GM13976 (cell line): Measurements from ENCODE around the gene ABLIM3.

Experiments used
- DNase-seq: peaks from one replicate; pipeline ENCODE4 v3.0.0; 2012; ENCODE audit warnings: low spot score
- CTCF ChIP-seq: IDR thresholded peaks from 2 replicates; pipeline ENCODE4 v1.5.1; 2012; ENCODE audit warnings: borderline replicate concordance, mild to moderate bottlenecking; ENCODE audit not compliant: insufficient read depth; ENCODE audit errors: extremely low read depth, missing control alignments, control extremely low read depth
- in situ Hi-C: fragments of 300-500 bp; cut with MboI; formaldehyde crosslinking; loops from one replicate; pipeline ENCODE4 v1.12.0; 2022; ENCODE audit warnings: low sequenced_read_pairs, mixed read lengths, inconsistent platforms; ENCODE audit not compliant: unreplicated experiment

The ABLIM3 gene

GRCh38 chr5:149132474-149132873, 8.8 kb upstream of the ABLIM3 start:
- in situ Hi-C loops, result no loop called here
- DNase-seq, result no peak
- TF ChIP-seq CTCF, result no peak

DNA sequence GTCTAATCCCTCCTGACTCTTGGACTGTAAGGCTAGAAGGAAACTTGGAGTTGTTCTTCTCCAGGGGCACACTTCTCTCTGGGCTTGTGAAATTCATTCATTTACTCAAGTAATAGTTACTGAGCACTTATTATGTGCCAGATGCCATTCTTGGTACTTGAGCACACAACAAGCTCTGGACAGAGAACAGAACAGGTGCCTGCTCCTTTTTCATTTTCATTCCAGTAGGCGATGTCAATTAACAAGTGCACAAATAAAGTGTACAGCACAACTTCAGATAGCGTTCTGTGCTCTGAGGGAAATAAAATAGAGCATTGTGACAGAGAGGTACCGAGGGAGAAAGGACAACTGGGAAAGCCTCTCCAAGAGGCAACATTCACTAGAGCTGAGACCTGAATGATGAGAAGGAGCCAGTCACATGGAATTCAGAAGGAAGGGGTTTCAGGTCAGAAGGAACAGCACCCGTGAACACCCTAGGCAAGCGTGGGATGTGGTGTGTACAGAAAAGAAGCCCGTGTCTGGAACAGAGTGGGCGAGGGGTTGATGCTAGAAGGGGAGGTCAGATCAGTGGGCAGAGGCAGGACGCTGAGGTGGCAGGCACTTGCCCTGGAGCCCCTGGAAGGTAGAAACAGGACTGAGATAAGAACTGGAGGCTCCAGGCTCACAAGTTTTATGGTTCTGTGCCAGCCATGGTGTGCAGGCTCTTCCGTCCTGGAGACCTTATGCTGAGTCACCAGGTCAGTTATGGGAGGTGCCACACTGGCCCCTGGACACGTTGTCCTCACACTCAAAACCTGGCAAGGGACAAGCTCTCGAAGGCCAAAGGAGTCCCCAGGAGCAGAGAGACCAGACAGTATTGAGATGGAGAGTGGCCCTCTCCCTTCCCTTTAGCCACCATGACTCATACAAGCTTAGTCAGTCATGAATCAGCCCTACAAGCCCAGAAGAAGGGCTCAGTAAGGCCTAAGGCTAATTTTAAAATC, 7.2 kb upstream of the ABLIM3 start:
- no peak for DNase-seq
- in situ Hi-C loops, result no loop called here
- no peak for TF ChIP-seq CTCF

- DNase-seq, result no peak
- in situ Hi-C loops, result no loop called here
- no peak for TF ChIP-seq CTCF
These were observed 6.4 kb upstream of the ABLIM3 start for GRCh38 chr5:149134778-149135500.

GRCh38 chr5:149135536-149136201, 5.6 kb upstream of the ABLIM3 start:
- in situ Hi-C loops, result no loop called here
- no peak for DNase-seq
- no peak for TF ChIP-seq CTCF

DNA sequence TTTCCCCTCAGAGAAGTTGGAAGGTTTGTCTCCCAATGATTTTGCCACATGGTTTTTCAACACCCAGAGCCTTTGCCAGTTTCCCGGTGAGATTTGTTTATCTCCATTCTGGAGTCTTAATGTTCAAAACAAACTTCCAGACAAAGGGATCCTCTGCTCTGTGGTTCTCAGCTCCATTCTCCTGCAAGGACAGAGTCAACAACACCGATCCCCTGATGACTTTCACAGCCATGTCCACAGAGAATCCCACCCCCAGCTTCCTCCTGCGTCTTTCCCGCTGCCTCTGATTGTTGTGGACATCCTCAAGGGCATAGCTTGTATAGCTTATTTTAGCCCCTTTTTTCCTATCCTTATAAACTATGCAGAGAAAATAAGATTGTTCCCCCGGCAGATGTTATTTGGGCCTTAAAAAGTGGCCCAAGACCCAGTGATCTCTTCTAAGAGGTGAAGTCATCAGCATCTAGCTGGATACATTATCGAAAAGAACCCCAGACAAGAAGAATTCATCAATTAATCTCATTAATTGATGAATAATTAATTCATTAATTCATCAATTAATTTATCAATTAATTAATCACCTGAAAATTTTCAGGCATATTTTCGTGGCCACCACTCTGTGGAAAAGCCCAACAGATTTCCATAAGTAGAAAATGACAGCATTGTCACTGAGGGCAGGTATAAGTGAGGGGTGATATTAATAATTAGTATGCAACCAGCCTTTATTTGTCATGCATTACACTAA, 2.9 kb upstream of the ABLIM3 start:
- no peak for TF ChIP-seq CTCF
- in situ Hi-C loops, result no loop called here

More for the DNA sequence above, 2.9 kb upstream of the ABLIM3 start:
- DNase-seq, result no peak
